OCI-LY3 (cell line): ENCODE data around the gene LOXL1.

Experiments used
- CTCF ChIP-seq: fragments of 200-600, 300-600 bp; sonication (generic); IDR thresholded peaks from 2 replicates; pipeline ENCODE4 v1.5.1; 2014; ENCODE audit warnings: antibody characterized with exemption, low read length, low read depth
- EZH2phosphoT487 ChIP-seq: fragments of 200-600 bp; shearing (Covaris generic); IDR thresholded peaks from 2 replicates; pipeline ENCODE4 v1.6.1; 2018; ENCODE audit warnings: antibody characterized with exemption, mixed run types, low read depth

- TF ChIP-seq CTCF (no peak), EZH2phosphoT487 (no peak)
These were observed 7.5 kb upstream of the LOXL1 start for GRCh38 chr15:73918784-73919183.
